ENCODE data around the gene GAST.
"Not testable (repeated sequence)": the region's sequence is repeated elsewhere in the genome, so short reads cannot be mapped to it uniquely, and the experiment has no call there.

Gene GAST

DNA sequence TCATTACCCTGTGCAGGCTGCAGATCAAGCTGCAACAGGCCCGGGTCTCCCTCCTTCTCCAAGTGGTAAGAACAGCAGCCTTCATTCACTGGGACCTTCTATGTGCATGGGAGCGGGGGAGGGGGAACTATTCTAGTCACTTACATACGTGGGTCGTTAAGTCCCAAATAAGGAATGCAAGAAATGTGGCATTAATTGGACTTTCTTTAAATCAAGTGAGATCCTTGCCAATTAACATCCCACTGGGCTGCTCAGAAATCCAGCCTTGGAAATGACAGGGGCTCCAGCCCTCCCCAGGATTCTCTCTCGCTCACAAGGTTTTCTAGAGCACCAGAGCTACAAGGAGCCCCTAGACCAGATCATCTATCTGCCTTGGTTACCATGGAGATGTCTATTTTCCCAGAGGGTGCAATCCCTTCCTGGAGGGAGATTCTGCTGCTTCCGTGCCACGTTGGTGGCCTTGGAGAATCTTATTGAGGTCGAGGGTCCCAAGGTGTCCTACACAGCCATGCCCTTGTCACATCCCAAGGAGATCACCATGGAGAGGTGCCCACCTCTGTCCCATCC is 28.6 kb upstream of the GAST start:
- no peak for DNase-seq (ENCODE audit: low read depth)

DNA sequence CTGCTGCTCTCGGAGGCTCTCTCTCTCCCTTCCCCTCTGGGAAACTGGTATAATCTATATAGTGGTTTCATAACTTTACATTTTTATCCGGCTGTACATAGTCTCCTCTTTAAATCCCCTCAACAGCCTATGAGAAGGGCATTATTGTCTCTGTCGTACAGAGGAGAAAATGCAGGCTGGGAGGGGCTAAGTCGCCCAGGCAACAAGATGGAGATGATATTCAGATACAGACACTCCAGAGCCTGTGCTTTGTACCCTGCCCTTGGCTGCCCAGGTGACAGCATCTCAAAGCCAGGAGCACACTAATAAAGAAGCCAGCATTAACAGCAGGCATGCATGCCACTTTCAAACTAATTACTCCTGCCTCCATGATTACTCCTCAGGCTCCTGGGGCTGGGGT is 28.1 kb upstream of the GAST start:
- no peak for DNase-seq (ENCODE audit: low read depth)

DNA sequence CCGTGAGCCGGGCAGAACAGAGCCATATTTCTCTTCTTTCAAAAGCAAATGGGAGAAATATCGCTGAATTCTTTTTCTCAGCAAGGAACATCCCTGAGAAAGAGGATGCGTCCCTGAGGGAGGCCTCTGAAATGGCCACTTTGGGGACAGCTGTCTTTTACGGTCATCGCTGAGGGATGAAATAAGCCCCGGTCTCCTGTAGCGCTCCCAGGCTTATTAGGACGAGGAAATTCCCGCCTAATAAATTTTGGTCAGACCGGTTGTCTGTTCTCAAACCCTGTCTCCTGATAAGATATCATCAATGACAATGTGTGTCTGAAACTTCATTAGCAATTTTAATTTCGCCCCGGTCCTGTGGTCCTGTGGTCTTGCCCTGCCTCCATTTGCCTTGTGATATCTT is 26.4 kb upstream of the GAST start:
- not testable (repeated sequence) for DNase-seq (ENCODE audit: low read depth)

DNA sequence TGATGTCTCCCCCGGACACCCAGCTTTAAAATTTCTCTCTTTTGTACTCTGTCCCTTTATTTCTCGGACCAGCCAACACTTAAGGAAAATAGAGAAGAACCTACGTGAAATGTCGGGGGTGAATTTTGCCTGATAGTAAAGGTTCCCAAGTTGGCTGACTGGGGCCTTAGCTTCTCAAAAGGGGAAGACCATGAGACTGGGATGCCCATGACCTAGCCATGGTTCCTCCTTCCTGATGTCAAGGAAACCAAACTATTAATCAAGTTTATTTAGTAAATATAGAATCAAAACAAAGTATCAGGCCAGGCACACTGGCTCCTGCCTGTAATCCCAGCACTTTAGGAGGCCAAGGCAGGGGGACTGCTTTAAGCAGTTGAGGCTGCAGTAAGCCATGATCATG is 25.9 kb upstream of the GAST start:
- no peak for DNase-seq (ENCODE audit: low read depth)

DNA sequence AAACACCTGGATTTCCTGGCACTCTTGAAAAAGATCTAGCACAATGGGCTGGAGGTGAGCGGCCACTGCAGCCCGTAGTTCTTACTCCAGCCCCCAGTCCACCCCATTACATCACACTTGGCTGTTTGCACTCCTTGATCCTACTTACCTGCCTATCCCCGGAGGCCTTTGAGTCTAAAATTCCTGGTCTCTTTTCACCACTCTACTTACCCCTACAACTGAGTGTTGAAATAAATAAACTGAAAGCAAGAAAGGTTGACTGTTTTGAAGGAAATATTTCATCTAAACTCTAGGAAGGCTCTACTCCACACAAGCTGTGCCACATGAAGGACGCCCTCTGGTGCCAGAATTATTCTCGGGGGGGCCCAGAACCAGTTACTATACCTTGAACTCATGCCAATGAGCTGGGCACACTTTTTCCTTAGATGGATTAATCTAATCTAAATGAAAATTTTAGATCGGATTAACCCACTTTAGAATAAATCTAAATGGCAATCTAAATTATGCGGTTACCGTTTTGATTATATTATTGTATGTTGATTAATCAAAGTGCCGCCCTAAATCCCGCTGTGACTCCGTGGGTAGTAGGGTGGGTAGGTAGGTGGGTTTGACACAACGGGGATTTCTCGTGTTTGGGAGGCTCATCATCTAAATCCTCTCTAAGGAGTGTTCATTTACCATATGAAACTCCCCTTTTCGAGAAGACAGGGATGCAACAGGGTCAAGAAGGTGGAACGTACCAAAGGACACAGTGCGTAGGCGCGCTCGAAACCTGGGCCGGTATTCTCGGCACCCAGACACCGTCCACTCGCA is 24.1 kb upstream of the GAST start:
- DNase-seq (ENCODE audit: low read depth) = peak; percentile 45

DNA sequence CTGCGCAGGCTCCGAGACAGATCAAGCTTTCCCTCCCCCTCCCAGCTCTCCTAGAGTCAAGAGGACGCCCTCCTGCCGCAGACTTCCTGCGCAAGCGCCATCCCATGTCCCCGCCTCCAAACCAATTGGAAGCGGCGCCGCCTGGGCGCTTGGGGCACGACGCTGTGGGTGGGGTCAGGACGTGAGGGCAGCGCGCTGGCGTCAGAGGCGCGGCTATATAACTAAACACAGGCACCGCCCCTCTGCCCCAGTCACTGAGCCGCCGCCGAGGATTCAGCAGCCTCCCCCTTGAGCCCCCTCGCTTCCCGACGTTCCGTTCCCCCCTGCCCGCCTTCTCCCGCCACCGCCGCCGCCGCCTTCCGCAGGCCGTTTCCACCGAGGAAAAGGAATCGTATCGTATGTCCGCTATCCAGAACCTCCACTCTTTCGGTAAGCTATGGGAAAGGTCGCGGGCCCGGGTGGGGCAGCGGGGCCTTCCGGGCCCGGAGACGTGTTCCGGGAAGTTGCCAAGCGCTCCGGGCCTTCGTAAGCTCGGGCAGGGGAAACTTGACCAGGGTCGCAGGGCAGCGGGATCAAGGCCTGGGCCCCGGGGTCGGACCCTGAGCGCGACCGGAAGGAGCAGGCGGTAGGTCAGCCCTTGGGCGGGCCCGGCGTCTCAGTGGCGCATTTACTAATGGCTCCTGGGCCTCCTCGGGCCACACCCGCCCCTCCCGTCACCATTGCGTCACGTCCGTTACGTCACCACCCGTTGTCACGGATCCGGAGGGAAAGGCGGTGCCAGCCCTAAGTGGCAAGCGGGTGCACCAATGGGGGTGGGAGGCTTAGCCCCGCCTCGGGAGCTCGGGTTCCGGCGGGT is 23.3 kb upstream of the GAST start, which contains the start of gene EIF1:
Gene EIF1 (plus strand): TSS at position 245 of the 856 bp plus-strand sequence. CDS start 154 bp downstream, at position 399.
- peak; percentile 100 for DNase-seq (ENCODE audit: low read depth)

DNA sequence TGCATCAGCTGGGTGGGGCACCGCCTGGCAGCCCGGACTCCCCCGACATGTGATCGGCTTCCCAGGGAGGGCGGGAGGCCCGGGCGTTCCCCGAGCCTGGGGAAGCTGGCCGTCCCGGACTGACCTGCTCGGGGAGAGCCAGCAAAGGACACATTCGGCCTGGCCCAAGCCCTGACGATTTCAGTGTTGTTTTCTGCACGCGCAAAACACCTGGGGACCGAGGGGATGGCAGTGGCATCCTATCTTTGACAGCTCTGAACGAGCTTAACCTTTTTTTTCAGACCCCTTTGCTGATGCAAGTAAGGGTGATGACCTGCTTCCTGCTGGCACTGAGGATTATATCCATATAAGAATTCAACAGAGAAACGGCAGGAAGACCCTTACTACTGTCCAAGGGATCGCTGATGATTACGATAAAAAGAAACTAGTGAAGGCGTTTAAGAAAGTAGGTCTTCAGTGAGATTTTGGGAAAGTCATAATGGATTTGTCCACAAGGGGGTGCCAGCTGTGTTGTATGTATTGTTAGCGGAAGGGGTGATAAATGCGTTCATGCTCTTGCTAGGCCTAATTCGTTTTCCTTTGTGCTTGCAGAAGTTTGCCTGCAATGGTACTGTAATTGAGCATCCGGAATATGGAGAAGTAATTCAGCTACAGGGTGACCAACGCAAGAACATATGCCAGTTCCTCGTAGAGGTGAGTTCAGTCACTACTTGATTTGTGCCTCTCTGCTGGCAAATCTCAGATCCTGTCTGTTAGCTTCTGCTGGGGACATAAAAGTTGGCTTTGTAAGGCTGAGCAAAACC is 22.4 kb upstream of the GAST start:
- no peak for DNase-seq (ENCODE audit: low read depth)

DNA sequence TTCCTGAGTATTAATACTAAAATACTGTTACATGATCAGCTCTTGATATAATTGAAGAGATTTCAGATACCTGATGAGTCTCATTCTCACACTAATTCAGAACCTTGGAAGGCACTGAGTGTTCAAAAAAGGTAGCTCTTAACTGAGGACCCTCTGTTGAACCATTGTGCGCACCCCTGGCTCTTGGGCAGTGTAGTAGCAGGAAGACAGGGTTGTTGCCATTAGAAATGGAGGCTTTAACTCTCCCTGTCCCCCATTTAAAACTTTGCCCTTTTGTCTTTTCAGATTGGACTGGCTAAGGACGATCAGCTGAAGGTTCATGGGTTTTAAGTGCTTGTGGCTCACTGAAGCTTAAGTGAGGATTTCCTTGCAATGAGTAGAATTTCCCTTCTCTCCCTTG is 21.6 kb upstream of the GAST start:
- no peak for DNase-seq (ENCODE audit: low read depth)

DNA sequence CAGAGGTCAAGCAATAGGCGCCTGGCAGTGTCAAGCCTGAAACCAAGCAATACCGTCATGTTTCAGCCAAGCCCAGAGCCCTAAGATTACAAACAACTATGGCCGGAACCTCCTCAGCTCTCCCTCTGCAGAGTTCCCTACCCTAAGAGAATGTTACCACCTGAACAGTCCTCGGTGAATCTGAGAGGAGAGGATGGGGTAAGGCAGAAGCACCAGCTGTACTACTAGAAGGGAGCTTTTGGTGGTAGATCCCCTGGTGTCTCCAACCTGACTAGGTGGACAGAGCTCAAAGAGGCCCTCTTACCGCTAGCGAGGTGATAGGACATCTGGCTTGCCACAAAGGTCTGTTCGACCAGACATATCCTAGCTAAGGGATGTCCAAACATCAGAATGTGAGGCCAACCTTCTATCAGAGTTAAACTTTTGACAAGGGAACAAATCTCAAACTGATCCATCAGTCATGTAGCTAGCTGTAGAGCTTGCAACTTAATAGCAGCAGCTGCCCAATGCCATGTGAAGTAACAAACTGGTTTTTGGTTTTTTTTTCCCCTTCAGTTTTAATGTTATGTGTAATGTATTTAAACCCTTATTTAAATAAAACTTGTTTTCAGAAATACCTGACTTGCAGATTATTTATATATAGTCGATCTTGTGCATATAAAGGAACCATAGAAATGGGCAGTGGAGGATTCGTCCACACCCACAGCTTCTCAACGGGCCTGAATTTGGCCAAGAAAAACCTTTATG is 20.9 kb upstream of the GAST start:
- DNase-seq (ENCODE audit: low read depth) = no peak

DNA sequence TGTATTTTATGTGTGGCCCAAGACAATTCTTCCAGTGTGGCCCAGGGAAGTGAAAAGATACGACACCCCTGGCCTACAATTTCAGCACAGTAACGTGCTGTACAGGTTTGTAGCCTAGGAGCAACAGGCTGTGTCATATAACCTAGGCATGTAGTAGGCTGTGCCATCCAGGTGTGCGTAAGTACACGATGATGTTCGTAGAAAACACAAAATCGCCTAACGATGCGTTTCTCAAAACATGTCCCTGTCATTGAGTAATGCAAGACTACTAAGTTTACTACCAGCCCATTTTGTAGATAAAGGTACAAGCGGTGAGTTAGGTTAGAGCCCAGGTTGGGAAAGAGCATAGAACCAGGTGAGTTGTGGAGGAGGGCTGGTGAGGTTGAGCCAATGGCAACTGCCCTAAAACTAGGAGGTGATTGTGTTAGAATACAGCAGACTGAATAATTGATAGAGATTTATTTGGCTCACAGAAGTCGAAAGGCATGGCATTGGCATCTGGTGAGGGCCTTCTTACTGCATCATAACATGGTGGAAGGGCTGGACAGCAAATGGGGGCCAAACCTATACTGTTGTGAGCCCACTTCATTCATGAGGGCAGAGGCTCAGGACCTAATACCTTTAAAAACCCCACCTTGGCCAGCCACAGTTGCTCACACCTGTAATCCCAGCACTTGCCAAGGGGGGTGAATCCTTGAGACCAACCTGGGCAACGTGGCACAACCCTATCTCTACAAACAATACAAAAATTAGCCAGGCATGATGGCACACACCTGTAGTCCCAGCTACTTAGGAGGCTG is 19.2 kb upstream of the GAST start:
- no peak for DNase-seq (ENCODE audit: low read depth)

DNA sequence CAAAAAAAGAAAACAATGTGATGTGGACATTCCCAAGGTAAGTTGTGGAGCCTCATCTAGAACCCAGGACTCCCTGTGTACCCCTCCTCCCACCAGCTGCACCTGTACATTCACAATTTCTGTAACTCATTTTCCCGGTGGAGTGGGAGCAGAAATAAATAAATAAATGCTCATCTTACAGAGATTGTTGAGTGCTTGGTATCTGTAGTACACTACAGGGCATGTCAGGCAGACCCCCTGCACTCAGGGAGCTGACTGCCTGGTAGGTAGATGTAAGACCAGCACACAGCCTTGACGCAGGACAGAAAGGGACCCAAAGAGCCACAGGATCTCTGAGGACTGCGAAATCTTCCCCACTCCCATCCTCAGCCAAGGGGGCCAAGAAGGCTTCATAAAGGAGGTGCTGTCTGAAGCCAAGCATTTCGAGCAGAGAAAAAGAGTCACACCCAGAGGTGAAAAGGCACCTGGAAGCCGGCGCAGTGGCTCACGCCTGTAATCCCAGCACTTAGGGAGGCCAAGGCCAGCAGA is 16.9 kb upstream of the GAST start:
- no peak for DNase-seq (ENCODE audit: low read depth)

DNA sequence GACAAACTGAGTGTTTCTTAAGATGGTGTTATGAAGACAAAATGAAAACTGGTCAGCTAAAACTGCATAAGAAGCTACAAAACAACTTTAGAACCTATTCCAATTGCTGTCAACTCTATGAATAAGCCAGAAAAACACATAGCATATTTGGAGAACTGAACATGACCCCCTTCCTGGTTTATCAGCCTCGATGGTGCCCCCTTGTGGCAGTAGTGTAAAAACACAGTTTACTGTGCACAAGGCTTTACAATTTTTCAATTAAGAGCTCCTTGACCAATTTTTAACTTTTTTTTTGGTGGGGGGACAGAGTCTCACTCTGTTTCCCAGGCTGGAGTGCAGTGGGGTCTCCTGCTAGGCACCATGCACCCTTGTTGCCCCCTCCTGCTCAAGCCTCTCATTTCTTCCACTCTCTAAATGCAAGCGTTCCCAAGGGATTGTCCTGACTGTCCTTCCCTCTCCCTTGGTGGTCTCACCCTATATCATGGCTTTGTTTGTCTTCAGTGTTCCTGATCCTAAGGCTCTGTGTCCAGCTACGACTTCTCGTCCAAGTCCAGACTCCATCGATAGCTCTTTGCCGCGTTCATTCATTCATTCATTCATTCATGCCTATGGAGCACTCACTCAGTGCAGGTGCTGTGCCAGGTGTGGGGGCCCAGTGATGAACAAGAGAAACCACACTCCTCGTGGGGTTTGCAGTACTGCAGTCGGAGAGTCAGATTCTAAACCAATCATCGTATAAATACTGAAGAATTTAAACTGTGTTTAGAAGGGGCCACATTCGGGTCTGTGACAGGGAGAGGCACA is 16.0 kb upstream of the GAST start:
- peak; percentile 74 for DNase-seq (ENCODE audit: low read depth)

DNA sequence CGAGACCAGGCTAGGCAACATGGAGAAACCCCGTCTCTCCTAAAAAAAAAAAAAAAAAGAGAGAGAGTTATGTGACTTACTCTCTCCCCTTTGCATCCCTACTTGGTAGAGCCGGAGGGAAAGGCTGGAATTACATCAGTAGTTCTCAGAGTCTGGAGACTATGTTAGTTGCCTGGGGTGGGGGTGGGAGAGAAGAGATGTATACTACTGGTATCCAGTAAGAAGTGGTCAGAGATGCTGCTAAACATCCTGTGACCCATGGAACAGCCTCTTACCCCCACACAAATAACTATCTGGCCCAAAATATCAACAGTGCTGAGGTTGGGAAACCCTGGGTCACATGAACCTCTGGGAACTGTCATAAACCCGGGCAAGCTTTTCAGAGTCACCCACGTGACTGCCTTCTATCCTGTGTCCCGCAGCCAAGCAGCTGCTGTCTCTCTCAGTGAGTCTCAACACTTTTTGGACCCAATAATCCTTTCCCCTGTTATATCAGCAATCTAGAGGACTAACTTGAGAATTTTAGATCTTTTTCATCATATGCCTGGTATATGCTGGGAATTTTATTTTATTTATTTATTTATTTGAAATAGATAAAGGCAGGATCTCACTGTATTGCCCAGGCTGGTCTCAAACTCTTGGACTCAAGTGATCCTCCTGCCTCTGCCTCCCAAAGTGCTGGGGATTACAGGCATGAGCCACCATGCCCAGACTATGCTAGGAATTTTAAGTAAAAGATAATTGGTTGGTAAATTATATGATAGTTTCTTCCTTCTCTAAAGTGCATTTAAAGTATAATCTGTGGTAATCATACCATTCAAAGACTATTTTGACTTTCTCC is 14.8 kb upstream of the GAST start:
- DNase-seq (ENCODE audit: low read depth) = no peak

DNA sequence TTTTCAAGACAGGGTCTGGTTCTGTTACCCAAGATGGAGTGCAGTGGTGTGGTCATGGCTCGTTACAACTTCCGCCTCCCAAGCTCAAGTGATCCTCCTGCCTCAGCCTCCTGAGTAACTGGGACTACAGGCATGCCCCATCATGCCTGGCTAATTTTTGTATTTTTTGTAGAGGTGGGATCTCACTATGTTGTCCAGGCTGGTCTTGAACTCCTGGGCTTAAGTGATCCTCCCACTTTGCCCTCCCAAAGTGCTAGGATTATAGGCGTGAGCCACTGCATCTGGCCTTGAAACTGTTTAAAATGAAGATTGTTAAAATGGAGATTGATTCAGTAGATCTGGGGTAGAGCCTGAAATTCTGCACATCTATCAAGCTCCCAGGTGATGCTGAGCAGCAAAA is 11.3 kb upstream of the GAST start:
- not testable (repeated sequence) for DNase-seq (ENCODE audit: low read depth)

DNA sequence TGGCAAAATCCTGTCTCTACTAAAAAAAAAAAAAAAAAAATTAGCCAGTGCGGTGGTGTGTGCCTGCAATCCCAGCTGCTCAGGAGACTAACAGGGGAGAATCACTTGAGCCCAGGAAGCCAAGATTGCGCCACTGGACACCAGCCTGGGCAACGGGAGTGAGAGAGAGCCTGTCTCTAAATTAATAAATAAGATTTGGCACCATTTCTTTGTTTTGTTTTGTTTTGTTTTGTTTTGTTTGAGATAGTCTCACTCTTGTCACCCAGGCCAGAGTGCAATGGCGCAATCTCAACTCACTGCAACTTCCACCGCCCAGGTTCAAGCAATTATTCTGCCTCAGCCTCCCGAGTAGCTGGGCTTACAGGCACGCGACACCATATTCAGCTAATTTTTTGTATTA is 9.4 kb upstream of the GAST start:
- DNase-seq (ENCODE audit: low read depth) = no peak

DNA sequence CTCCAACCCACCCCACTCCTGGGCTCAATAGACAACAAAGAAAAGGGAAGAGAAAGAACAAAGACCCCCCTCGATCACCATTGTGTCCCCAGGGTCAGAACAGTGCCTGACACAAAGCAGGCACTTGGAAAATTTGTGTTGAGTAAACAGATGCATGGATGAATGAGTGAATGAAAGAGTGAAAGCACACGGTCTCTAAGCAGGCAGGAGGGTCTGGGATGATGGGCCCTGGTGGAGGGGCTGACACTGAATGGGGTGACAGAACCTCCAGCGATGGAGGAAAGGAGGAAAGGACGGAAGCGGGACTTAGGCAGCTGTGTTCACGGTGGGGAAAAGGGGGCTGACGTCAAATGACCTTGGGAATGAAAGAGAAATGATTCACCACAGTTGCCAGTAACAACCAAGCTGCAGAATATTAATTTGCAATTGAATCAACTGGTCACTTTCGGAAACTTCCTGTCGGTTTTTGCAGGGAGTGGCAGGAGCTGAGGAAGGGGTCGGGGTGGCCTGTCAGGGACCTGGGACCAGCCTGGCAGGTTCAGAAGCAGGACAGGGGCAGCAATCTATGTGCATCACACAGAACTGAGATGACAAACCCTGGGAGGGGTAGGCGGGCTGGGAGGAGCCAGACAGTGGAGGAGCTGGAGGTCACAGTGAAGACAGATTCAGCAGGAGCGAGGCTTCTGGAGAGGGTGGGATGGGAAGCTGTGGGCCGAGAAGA is 6.7 kb upstream of the GAST start:
- no peak for DNase-seq (ENCODE audit: low read depth)

DNA sequence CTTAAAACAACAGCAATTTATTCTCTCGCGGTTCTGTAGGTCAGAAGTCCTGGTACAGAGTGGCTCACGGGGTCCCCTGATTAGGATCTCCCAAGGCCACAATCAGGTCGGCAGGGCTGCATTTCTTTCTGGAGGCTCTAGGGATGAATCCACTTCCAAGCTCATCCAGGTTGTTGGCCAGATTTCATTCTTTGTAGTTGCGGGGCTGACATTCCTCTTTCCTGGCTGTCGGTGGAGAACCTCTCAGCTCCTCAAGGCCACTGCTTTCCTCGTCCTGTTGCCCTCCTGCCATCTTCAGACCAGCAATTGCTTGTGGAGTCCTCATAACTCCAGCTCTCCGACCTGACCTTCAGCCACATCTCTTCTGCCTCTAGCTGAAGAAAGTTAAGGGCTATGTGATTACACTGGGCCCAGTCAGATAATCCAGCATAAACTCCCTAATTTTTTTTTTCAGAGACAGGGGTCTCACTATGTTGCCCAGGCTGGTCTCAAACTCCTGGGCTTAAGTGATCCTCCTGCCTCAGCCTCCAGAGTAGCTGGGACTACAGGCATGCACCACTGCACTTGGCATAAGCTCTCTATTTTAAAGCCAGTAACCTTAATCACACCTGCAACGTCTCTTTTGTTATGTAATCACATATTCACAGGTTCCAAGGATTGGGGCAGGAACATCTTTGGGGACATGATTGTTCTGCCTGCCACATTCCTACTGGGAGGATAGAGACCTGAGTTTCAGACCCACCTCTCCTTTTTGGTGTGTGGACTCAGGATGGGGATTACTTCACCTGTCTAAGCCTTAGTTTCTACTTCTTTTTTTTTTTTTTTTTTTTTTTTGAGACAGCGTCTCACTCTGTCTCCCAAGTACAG is 4.1 kb upstream of the GAST start:
- DNase-seq (ENCODE audit: low read depth) = no peak

Data from stimulated activated CD8-positive, alpha-beta memory T cell treated with anti-CD3 and anti-CD28 coated beads, Interleukin-12 subunit alpha, Interleukin-12 subunit beta, amount 100 ng/mL, for 1 hour (primary cell).